H9 (cell line): ENCODE measurements around the gene TCN2. TPM values are rescaled to one million over a fixed set of nuclear protein-coding genes. Genes with fewer than 3 reads are reported as not detected.

Source experiments
- DNase-seq: peaks from one replicate; pipeline ENCODE4 v3.0.0-alpha.2; 2017
- H2AFZ ChIP-seq: one replicate; pipeline ENCODE4 v1.6.1; 2013; ENCODE audit warnings: mild to moderate bottlenecking, low read length, control low read depth, moderate library complexity
- H2AK5ac ChIP-seq: 2 replicates; pipeline ENCODE4 v1.6.1; 2013; ENCODE audit warnings: low read length, control low read depth, mixed read lengths; ENCODE audit not compliant: insufficient read length
- H2BK120ac ChIP-seq: one replicate; pipeline ENCODE4 v1.6.1; 2013; ENCODE audit warnings: low read depth, mild to moderate bottlenecking, low read length, control low read depth, inconsistent platforms; ENCODE audit not compliant: poor library complexity, severe bottlenecking
- H2BK12ac ChIP-seq: 2 replicates; pipeline ENCODE4 v1.6.1; 2013; ENCODE audit warnings: low read length, control low read depth, mixed read lengths, low read depth; ENCODE audit not compliant: insufficient read length
- H2BK15ac ChIP-seq: 2 replicates; pipeline ENCODE4 v1.6.1; 2013; ENCODE audit warnings: low read depth, low read length, control low read depth
- H2BK20ac ChIP-seq: one replicate; pipeline ENCODE4 v1.6.1; 2013; ENCODE audit warnings: low read depth, mild to moderate bottlenecking, low read length, control low read depth, inconsistent platforms; ENCODE audit not compliant: poor library complexity, severe bottlenecking
- H2BK5ac ChIP-seq: 2 replicates; pipeline ENCODE4 v1.6.1; 2013; ENCODE audit warnings: low read length, control low read depth, mixed read lengths; ENCODE audit not compliant: insufficient read length
- H3K14ac ChIP-seq: 2 replicates; pipeline ENCODE4 v1.6.1; 2013; ENCODE audit warnings: low read length, control low read depth; ENCODE audit not compliant: insufficient read depth
- H3K18ac ChIP-seq: 2 replicates; pipeline ENCODE4 v1.6.1; 2013; ENCODE audit warnings: low read depth, mild to moderate bottlenecking, mixed read lengths, low read length, control low read depth; ENCODE audit not compliant: insufficient read length
- H3K23ac ChIP-seq: 2 replicates; pipeline ENCODE4 v1.6.1; 2013; ENCODE audit warnings: low read length, control low read depth, mixed read lengths, low read depth; ENCODE audit not compliant: insufficient read length
- H3K23me2 ChIP-seq: 2 replicates; pipeline ENCODE4 v1.6.1; 2013; ENCODE audit warnings: low read depth, mild to moderate bottlenecking, mixed read lengths, low read length, control low read depth; ENCODE audit not compliant: insufficient read length, poor library complexity, severe bottlenecking
- H3K27ac ChIP-seq: 2 replicates; pipeline ENCODE4 v1.5.1; 2013; ENCODE audit warnings: low read length, control low read depth, mixed read lengths, low read depth; ENCODE audit not compliant: insufficient read length
- H3K27me3 ChIP-seq: 2 replicates; pipeline ENCODE4 v1.6.1; 2013; ENCODE audit warnings: low read length, control low read depth, inconsistent platforms; ENCODE audit not compliant: insufficient read depth
- H3K4ac ChIP-seq: 2 replicates; pipeline ENCODE4 v1.6.1; 2013; ENCODE audit warnings: low read depth, mild to moderate bottlenecking, control low read depth, inconsistent platforms, low read length, moderate library complexity
- H3K4me1 ChIP-seq: 2 replicates; pipeline ENCODE4 v1.6.1; 2013; ENCODE audit warnings: low read length, control low read depth, inconsistent platforms; ENCODE audit not compliant: insufficient read depth
- H3K4me2 ChIP-seq: 2 replicates; pipeline ENCODE4 v1.6.1; 2013; ENCODE audit warnings: low read length, control low read depth, mixed read lengths; ENCODE audit not compliant: insufficient read length, insufficient read depth
- H3K56ac ChIP-seq: 2 replicates; pipeline ENCODE4 v1.6.1; 2013; ENCODE audit warnings: low read depth, mild to moderate bottlenecking, mixed read lengths, low read length, control low read depth; ENCODE audit not compliant: insufficient read length
- H3K79me1 ChIP-seq: 2 replicates; pipeline ENCODE4 v1.6.1; 2013; ENCODE audit warnings: low read depth, mild to moderate bottlenecking, moderate library complexity, low read length, control low read depth, inconsistent platforms; ENCODE audit not compliant: insufficient read depth, poor library complexity, severe bottlenecking
- H3K79me2 ChIP-seq: 2 replicates; pipeline ENCODE4 v1.6.1; 2013; ENCODE audit warnings: low read length, control low read depth, inconsistent platforms; ENCODE audit not compliant: insufficient read depth
- H3K9ac ChIP-seq: 2 replicates; pipeline ENCODE4 v1.6.1; 2013; ENCODE audit warnings: low read length, control low read depth, mixed read lengths; ENCODE audit not compliant: insufficient read length; ENCODE audit errors: extremely low read depth
- H3K9me3 ChIP-seq: one replicate; pipeline ENCODE4 v1.6.1; 2013; ENCODE audit warnings: low read depth, low read length, inconsistent platforms; ENCODE audit not compliant: control insufficient read depth
- H3T11ph ChIP-seq: one replicate; pipeline ENCODE4 v1.6.1; 2013; ENCODE audit warnings: mild to moderate bottlenecking, low read length, control low read depth, inconsistent platforms
- H4K20me1 ChIP-seq: one replicate; pipeline ENCODE4 v1.6.1; 2013; ENCODE audit not compliant: control insufficient read depth, insufficient read length, insufficient read depth
- H4K5ac ChIP-seq: 2 replicates; pipeline ENCODE4 v1.6.1; 2013; ENCODE audit warnings: low read depth, mild to moderate bottlenecking, mixed read lengths, low read length, control low read depth; ENCODE audit not compliant: insufficient read length
- H4K8ac ChIP-seq: replicated peaks from 2 replicates; pipeline ENCODE4 v1.6.1; 2013; ENCODE audit warnings: low read length, control low read depth, mixed read lengths, low read depth; ENCODE audit not compliant: insufficient read length
- H4K91ac ChIP-seq: 2 replicates; pipeline ENCODE4 v1.6.1; 2013; ENCODE audit warnings: low read depth, mild to moderate bottlenecking, moderate library complexity, mixed read lengths, low read length, control low read depth; ENCODE audit not compliant: insufficient read length
- H3K27ac Mint-ChIP-seq, 3 experiments: 2 replicates in 2 of 3; 3 replicates in 1 of 3; pipeline ENCODE4 v1.8.0; 2020 to 2021; ENCODE audit warnings: mixed read lengths in 3 of 3, mild to moderate bottlenecking in 1 of 3, moderate library complexity in 1 of 3
- H3K27me3 Mint-ChIP-seq: 2 replicates; pipeline ENCODE4 v1.8.0; 2021; ENCODE audit warnings: low read depth, mild to moderate bottlenecking, moderate library complexity, mixed read lengths
- H3K36me3 Mint-ChIP-seq, 3 experiments: 2 replicates in 2 of 3; 3 replicates in 1 of 3; pipeline ENCODE4 v1.8.0; 2020 to 2021; ENCODE audit warnings: low read depth in 3 of 3, mixed read lengths in 3 of 3; ENCODE audit not compliant: insufficient read depth in 1 of 3
- H3K4me1 Mint-ChIP-seq, 2 experiments: 2 replicates each; pipeline ENCODE4 v1.8.0; 2020; ENCODE audit warnings: mixed read lengths in 2 of 2
- H3K4me3 Mint-ChIP-seq, 2 experiments: 2 replicates in 1 of 2; 3 replicates in 1 of 2; pipeline ENCODE4 v1.8.0; 2020 to 2021; ENCODE audit warnings: mild to moderate bottlenecking in 2 of 2, mixed read lengths in 2 of 2, moderate library complexity in 1 of 2
- H3K9me3 Mint-ChIP-seq, 2 experiments: 2 replicates in 1 of 2; 3 replicates in 1 of 2; pipeline ENCODE4 v1.8.0; 2020; ENCODE audit warnings: mild to moderate bottlenecking in 2 of 2, mixed read lengths in 2 of 2, moderate library complexity in 1 of 2
- WGBS: extraction: QIAGEN DNeasy Blood & Tissue Kit; methylation state at CpG from one replicate; pipeline ENCODE4 v1.1.7; 2013; ENCODE audit warnings: missing lambda C conversion rate, low lambda C conversion rate, mixed read lengths; ENCODE audit not compliant: insufficient read length; ENCODE audit errors: extremely low coverage; 5-methylcytosine and 5-hydroxymethylcytosine counted together
- total RNA-seq: library from RNA; stranded (reverse); gene quantifications from 2 replicates; pipeline ENCODE4 v1.2.1, GENCODE V29; 2021
- TF ChIP-seq, protein P1 (sequence below): fragments of 200-600 bp; sonication (generic); conservative IDR thresholded peaks from 3 replicates; pipeline ENCODE4 v1.8.0; 2021; ENCODE audit warnings: antibody characterized with exemption, mild to moderate bottlenecking

TCN2 gene
- total RNA-seq, 1 experiment from 2014 or later, result 42.2 TPM

DNA sequence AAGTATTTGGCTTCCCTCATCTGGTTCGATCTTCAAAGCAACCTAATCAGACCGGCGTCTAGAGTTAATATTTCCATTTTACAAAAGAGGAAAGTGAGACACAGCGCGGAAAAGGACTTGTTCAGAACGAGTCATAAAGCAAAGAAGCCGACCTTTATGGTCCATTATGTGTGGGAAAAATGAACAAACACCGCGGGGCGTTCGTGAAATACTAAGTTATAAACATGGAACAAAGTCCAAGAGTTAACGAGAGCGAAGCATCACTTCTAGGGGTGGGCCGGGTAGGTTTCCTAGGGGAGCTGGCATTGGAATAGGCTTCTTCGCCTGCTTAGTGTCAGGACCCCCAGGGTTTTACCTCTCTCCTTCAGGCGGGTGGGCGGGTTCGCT is 60.1 kb downstream of the TCN2 start:
- Histone ChIP-seq H3K79me1 (no peaks in the 10 kb centered on the region), H3K9me3 (no peaks in the 10 kb centered on the region), H3K4me1 (no peaks in the 10 kb centered on the region), H3T11ph (no peak overlapping the region), H2BK120ac (no peak overlapping the region), H3K14ac (no peak overlapping the region), H4K8ac (no peak overlapping the region), H2BK5ac (no peak overlapping the region), H2BK20ac (no peak overlapping the region), H3K4me2 (peak overlapping the region; percentile 90), H2AK5ac (no peak overlapping the region), H4K20me1 (no peaks in the 10 kb centered on the region), H3K79me2 (no peaks in the 10 kb centered on the region), H2BK15ac (no peak overlapping the region), H3K27ac (no peak overlapping the region), H3K9ac (no peak overlapping the region), H3K23ac (no peak overlapping the region), H2AFZ (no peak overlapping the region), H3K18ac (no peak overlapping the region), H3K23me2 (peaks cover 16% of the 10 kb centered on the region), H4K5ac (no peak overlapping the region), H3K27me3 (peaks cover 6% of the 10 kb centered on the region; the same call in 1 of the 2 replicates), H2BK12ac (no peak overlapping the region), H3K4ac (no peak overlapping the region), H3K56ac (no peak overlapping the region), H4K91ac (no peak overlapping the region)
- TF ChIP-seq, protein P1, sequence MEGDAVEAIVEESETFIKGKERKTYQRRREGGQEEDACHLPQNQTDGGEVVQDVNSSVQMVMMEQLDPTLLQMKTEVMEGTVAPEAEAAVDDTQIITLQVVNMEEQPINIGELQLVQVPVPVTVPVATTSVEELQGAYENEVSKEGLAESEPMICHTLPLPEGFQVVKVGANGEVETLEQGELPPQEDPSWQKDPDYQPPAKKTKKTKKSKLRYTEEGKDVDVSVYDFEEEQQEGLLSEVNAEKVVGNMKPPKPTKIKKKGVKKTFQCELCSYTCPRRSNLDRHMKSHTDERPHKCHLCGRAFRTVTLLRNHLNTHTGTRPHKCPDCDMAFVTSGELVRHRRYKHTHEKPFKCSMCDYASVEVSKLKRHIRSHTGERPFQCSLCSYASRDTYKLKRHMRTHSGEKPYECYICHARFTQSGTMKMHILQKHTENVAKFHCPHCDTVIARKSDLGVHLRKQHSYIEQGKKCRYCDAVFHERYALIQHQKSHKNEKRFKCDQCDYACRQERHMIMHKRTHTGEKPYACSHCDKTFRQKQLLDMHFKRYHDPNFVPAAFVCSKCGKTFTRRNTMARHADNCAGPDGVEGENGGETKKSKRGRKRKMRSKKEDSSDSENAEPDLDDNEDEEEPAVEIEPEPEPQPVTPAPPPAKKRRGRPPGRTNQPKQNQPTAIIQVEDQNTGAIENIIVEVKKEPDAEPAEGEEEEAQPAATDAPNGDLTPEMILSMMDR, result no peak
- Mint-ChIP-seq H3K27ac (peak overlapping the region in 2 of 3 experiments; percentile 84 to 95; a peak in 1 of 7 replicates), H3K9me3 (no peaks in the 10 kb centered on the region), H3K36me3 (peaks cover 0 to 10% (median 10%) of the 10 kb centered on the region in 3 experiments; a peak in 4 of 7 replicates), H3K4me3 (peak overlapping the region; percentile 78 to 89), H3K27me3 (peaks cover 57% of the 10 kb centered on the region), H3K4me1 (peaks cover 13 to 14% of the 10 kb centered on the region in 2 experiments)
- no peak for DNase-seq
- no CpG with 5 or more reads among the region's 18 CpGs for WGBS
